ENCODE results near the gene SPARCL1.

DNA sequence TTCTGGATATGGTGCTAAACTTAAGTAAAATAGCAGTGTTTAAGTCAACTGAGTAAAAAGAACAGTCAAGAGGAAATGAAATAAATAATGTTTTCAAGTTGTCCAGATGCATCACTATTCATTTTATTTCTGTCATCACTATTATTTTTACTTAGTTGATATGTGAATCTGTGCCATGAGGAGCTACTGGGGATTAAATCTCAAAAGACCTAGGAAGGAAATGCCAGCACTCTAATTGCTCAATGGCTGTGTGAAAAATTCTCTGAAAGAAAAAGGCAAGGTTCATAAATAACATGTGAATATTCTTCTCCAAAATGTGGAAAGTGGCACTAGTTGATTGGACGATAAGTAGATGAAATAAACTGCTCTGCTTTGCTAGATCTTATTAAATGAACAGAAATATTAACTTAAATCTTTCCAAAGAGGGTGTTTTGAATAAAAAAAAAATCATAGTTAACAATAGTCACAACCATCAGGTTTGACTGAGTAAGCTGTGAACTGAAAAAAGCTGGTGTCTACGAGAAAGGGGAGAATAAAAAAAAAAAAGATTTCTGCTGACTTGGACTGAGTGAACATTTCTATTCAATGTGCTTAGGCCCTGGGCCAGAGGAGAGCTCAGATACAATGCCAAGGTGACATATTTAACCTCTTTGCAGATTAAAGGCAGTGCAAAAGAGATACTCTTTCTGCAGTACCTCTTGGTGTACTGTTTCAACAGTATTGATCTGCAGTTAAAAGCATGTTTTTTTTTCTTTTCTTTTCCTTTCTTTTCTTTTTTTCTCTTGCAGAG is 1.6 kb downstream of the SPARCL1 start:
- no peak for TF ChIP-seq POLR2A (IDR thresholded peaks at IDR 0.05)
- TF ChIP-seq EP300 (IDR thresholded peaks at IDR 0.05), result peak in 1 of 2 donors; percentile 53
- TF ChIP-seq, protein P1, sequence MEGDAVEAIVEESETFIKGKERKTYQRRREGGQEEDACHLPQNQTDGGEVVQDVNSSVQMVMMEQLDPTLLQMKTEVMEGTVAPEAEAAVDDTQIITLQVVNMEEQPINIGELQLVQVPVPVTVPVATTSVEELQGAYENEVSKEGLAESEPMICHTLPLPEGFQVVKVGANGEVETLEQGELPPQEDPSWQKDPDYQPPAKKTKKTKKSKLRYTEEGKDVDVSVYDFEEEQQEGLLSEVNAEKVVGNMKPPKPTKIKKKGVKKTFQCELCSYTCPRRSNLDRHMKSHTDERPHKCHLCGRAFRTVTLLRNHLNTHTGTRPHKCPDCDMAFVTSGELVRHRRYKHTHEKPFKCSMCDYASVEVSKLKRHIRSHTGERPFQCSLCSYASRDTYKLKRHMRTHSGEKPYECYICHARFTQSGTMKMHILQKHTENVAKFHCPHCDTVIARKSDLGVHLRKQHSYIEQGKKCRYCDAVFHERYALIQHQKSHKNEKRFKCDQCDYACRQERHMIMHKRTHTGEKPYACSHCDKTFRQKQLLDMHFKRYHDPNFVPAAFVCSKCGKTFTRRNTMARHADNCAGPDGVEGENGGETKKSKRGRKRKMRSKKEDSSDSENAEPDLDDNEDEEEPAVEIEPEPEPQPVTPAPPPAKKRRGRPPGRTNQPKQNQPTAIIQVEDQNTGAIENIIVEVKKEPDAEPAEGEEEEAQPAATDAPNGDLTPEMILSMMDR (IDR thresholded peaks at IDR 0.05), result no peak

Data from tibial nerve (tissue), 4 donors.